Pancreas (tissue), 10 donors: Measurements from ENCODE around the gene PXMP2. TPM values are rescaled to one million over a fixed set of nuclear protein-coding genes. Genes with fewer than 3 reads are reported as not detected.

Source experiments
- ATAC-seq, 4 donors: fragments of 200-7000 bp; cut with Tn5 transposase; one replicate each; pipeline versions ENCODE4 v1.8.0 to v1.9.1; 2020; ENCODE audit warnings: mild to moderate bottlenecking in 4 of 4, moderate library complexity in 4 of 4
- DNase-seq, 6 donors: peaks; one replicate each; pipeline ENCODE4 v3.0.0-alpha.2; 2020
- FAIRE-seq: peaks from 2 replicates; lab custom pipeline; 2012; peaks lifted over from hg19 to GRCh38; lab: Jason Lieb, UNC
- H3K27ac ChIP-seq, 4 donors: fragments of 200-600 bp; sonication (generic); 1 replicate in 3 of 4; 2 replicates in 1 of 4; pipeline versions ENCODE4 v1.5.0 to v1.8.0; 2020
- H3K27me3 ChIP-seq, 4 donors: fragments of 200-600 bp; one replicate each; pipeline ENCODE4 v1.8.0; 2021
- H3K36me3 ChIP-seq, 3 donors: fragments of 200-600 bp; sonication (generic) in 1 of 3; one replicate each; pipeline versions ENCODE4 v1.5.0 to v1.8.0; 2020 to 2021
- H3K4me1 ChIP-seq, 3 donors: fragments of 200-600 bp; one replicate each; pipeline ENCODE4 v1.8.0; 2021
- H3K4me3 ChIP-seq, 4 donors: fragments of 200-600 bp; sonication (generic) in 2 of 4; one replicate each; pipeline versions ENCODE4 v1.5.0 to v1.8.0; 2020 to 2021
- H3K9me3 ChIP-seq, 4 donors: fragments of 200-600 bp; one replicate each; pipeline ENCODE4 v1.8.0; 2021
- CTCF ChIP-seq, 4 donors: fragments of 200-600 bp; sonication (generic) in 3 of 4; IDR thresholded peaks; one replicate each; pipeline versions ENCODE4 v1.5.0 to v1.8.0; 2021; ENCODE audit warnings: antibody characterized with exemption in 4 of 4
- WGBS, 2 donors: extraction: QIAGEN DNeasy Blood & Tissue Kit; methylation state at CpG; one replicate each; pipeline ENCODE4 v1.1.7; 2013; 5-methylcytosine and 5-hydroxymethylcytosine counted together
- intact Hi-C, 3 donors: fragments of 100-400 bp; cut with DNase I; formaldehyde crosslinking; loops; one replicate each; pipeline versions ENCODE4 v1.11.1 to v1.14.2; 2022
- polyA plus RNA-seq, 2 donors: library from polyadenylated mRNA; stranded (reverse); fragments of 200-250 nt; gene quantifications; one replicate each; pipeline ENCODE4 v1.2.3, GENCODE V29; 2013
- total RNA-seq, 6 donors: library from RNA; stranded (reverse); fragmentation: NEBNext Ultra II Directional in 4 of 6; extraction: Animal tissue kit (Norgen Biotek cat#: 25700) in 4 of 6; gene quantifications; one replicate each; pipeline versions ENCODE4 v1.2.1 to v1.2.4, GENCODE V29; 2021 to 2023
- donor health status: healthy with polysubstance abuse.
- donor health status: DM: no; HTN: no; CAD: no; lungs with moderate emphysema.
- donor health status: DM: no; HTN: no; CAD: no.
- donor health status: control.
- donor health status: control.
- donor health status: Bipolar disorder and iron deficiency.
- donor health status: DM: yes; HTN: yes; CAD: no.
- donor health status: DM: no; HTN: no; CAD: no.
- donor health status: DM: no; HTN: no; CAD: no.
- donor health status: DM: yes; HTN: yes; CAD: no.

Gene PXMP2
- total and polyA plus RNA-seq, 8 donors = 7.7 to 27.1 (median 13.3) TPM

DNA sequence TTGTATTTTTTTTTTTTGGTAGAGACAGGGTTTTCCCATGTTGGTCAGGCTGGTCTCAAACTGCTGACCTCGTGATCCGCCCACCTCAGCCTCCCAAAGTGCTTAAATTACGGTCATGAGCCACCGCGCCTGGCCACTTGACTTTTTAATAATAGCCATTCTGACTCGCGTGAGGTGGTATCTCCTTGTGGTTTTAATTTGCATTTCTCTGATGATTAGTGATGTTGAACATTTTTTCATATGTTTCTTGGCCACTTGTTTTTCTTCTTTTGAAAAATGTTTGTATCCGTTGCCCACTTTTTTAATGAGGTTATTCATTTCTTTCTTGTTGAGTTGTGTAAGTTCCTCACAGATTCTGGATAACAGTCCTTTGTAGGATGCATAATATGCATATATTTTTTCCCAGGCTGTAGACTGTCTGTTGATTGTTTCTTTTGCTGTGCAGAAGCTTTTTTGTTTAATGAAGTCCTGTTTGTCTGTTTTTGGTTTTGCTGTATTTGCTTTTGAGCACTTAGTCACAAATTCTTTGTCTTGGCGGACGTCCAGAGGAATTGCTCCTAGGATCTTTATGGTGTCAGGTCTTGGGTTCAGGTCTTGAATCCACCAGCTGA lies 12.9 kb downstream of the PXMP2 start:
- intact Hi-C loops = no loop called here
- ATAC-seq (no peak), FAIRE-seq (no peak), DNase-seq (no peak)
- no peak for TF ChIP-seq CTCF (IDR thresholded peaks at IDR 0.05)
- H3K4me3 ChIP-seq = no peak overlapping the region
- peaks cover 0 to 3% (median 0%) of the 10 kb centered on the region in 3 donors for H3K4me1 ChIP-seq
- no peak overlapping the region for H3K27ac ChIP-seq
- no peaks in the 10 kb centered on the region for H3K9me3 ChIP-seq
- H3K27me3 ChIP-seq = no peaks in the 10 kb centered on the region
- peaks cover 0 to 13% (median 0%) of the 10 kb centered on the region in 3 donors for H3K36me3 ChIP-seq
- WGBS, 2 donors = 93 to 95% methylated on average over 10 of the region's 10 CpGs

DNA sequence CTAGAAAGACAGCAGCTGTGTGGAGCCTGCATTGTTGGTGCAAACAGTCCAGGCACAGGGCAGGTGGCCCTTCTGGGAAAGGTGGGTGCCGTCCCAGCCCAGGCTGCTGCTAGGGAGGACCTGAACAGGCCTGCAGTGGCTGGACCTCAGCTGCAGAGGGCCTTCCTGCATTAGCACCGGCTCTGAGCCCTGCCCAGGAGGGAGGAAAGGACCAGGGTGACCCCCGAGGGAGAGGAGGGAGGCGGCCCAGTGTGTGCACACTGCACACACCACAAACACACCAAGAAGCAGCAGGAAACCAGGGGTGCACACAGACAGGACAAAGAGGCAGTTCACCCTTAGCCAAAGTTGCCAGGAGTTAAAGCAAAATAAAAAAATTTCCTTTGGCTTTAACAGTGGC lies 15.3 kb downstream of the PXMP2 start:
- TF ChIP-seq CTCF (IDR thresholded peaks at IDR 0.05) = no peak
- FAIRE-seq (no peak), DNase-seq (no peak), ATAC-seq (no peak)
- no peak overlapping the region for H3K4me3 ChIP-seq
- intact Hi-C loops = no loop called here
- H3K36me3 ChIP-seq = peaks cover 0 to 7% (median 0%) of the 10 kb centered on the region in 3 donors
- H3K9me3 ChIP-seq = no peaks in the 10 kb centered on the region
- 92 to 95% methylated on average over 4 of the region's 4 CpGs for WGBS, 2 donors
- no peak overlapping the region for H3K27ac ChIP-seq
- peaks cover 0 to 3% (median 0%) of the 10 kb centered on the region in 3 donors for H3K4me1 ChIP-seq
- H3K27me3 ChIP-seq = no peaks in the 10 kb centered on the region

DNA sequence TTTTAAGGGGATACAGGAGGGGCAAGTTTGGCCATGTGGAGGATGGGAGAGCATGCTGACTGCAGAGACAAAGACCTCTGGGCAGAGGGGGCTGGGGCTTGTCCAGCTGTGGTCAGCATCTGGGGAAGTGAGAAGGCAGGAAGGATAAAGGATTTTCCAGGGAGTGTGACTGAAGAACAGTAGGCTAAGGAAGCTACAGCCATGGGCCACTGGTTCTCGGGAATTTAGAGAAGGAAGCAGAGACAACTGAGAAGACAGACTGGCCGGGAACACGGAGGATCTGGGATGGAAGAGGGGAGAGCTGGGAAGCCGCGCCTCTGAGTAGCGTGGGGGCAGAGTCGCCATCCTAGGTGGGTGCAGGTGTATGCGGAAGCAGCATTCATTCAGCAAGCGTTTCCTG lies 16.3 kb downstream of the PXMP2 start:
- H3K27ac ChIP-seq = no peak overlapping the region
- ATAC-seq = no peak
- FAIRE-seq = no peak
- H3K4me1 ChIP-seq = peaks cover 0 to 3% (median 0%) of the 10 kb centered on the region in 3 donors
- no peaks in the 10 kb centered on the region for H3K27me3 ChIP-seq
- H3K36me3 ChIP-seq = no peaks in the 10 kb centered on the region
- H3K4me3 ChIP-seq = no peak overlapping the region
- TF ChIP-seq CTCF (IDR thresholded peaks at IDR 0.05) = no peak
- WGBS, 2 donors = 97% methylated on average over 9 of the region's 9 CpGs
- DNase-seq = no peak
- H3K9me3 ChIP-seq = no peaks in the 10 kb centered on the region
- intact Hi-C loops = no loop called here

DNA sequence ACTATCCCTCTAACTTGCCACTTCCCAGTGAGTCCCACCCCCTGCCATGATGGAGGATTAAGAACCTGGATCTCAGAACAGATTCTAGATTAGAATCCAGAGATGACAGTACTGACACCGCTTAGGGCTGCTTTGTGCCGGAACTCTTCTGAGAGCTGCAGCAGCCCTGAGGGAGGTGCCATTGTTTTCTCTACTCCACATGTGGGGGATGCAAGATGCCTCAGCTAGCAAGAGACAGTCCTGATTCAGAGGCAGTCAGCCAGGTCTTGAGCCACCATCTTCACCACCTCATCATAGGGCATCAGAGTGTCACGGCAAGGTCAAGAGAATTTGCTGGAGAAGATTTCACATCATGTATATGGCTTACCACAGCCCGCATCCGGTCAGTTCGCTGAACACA lies 19.9 kb downstream of the PXMP2 start:
- intact Hi-C loops = no loop called here

More for the DNA sequence above, 19.9 kb downstream of the PXMP2 start:
- ATAC-seq = no peak
- Histone ChIP-seq H3K4me1 (peaks cover 0 to 10% (median 8%) of the 10 kb centered on the region in 3 donors), H3K4me3 (no peak overlapping the region), H3K9me3 (no peaks in the 10 kb centered on the region), H3K27me3 (no peaks in the 10 kb centered on the region), H3K36me3 (no peaks in the 10 kb centered on the region), H3K27ac (no peak overlapping the region)
- no peak for TF ChIP-seq CTCF (IDR thresholded peaks at IDR 0.05)
- no peak for DNase-seq
- WGBS, 2 donors = 95 to 97% methylated on average over 6 of the region's 6 CpGs
- FAIRE-seq = no peak
